GM21576 (cell line): ENCODE measurements around the gene MANF.
"Not testable (repeated sequence)": the region's sequence is repeated elsewhere in the genome, so short reads cannot be mapped to it uniquely, and the experiment has no call there.

Experiments used
- ATAC-seq: cut with Tn5 transposase; IDR thresholded peaks from one replicate; pipeline ENCODE4 v1.9.1; 2021; ENCODE audit warnings: mild to moderate bottlenecking, moderate library complexity; ENCODE audit not compliant: unreplicated experiment

Gene MANF

DNA sequence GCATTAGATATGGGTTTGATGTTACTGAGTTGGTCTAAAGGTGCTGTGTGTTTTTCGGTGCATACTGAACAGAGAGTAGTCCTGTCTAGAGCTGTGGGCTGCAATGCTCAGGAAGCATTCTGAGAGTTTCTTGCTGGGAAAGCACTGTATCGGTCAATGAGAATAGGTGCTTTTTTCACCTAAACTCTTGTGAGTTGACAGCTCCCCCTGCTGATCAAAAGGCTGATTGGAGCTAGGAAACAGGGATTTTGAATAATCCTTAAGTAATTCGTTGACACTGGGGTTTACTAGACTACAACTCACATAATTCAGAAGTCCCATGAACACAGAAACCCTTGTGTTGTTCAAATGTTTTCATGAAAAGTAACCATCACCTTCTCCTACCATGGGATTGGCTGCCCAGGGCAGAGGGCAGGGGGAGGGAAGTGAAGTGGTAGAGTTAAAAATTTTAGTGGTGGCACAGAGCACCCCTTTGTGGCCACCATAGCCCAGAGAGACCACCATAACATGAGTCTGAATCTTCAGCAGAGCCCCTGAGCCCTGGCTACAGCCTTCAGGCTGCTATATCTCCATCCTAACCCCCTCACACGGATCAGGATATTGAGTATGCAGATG, 13.0 kb upstream of the MANF start:
- no peak for ATAC-seq

DNA sequence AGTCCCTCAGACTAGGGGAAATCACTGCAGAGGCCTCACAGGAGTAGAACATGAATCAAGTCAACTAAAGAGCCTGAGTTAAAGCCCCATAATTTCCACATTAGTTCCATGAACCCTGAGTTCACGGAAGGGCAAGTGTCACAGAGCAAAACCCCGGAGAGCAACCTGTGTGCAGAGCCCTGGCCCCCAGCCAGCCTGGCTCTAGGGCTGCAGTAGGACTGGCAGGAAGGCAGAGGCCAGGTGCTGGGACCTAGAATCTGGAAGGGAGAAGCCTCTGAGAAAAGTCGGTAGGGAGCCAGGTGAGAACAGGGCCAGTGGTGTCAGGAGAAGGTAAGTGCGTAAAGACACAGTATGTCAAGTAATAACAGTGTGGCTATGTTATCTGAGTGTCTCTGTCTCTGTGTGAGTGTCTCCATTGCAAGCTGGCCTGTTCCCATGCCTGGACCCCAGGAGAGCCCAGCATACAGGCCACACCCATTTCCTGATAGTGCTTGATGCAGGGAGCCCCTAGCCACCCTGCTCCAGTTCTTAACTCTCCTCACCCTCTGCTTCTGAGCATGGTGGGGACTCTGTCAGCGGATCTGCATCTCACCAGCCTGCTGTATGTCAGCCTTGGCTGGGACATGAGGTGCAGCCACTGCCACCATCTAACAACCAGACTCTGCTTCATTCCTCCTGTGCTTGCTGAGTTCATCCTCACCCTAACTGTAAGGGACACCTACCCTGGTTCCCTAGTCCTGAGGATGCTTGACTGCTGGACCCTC, 11.3 kb upstream of the MANF start:
- no peak for ATAC-seq

DNA sequence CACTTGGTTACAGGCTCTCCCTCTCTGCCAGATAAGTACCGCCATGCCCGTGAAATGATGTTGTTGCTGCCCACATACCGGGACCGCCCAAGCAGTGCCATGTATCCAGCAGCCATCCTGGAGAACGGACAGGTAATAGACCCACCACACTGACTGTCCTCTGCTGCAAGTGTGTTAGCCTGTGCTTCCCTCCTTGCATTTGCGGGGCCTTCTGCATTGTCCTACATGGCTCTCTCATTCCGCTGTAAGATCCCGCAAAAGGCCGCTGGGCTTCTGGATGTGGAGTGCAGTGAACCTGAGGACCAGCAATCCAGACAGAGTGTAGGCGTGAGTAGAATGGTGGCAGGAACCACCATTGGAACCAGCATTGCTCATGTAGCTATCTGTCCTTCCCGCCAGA, 10.6 kb upstream of the MANF start:
- ATAC-seq, result no peak

DNA sequence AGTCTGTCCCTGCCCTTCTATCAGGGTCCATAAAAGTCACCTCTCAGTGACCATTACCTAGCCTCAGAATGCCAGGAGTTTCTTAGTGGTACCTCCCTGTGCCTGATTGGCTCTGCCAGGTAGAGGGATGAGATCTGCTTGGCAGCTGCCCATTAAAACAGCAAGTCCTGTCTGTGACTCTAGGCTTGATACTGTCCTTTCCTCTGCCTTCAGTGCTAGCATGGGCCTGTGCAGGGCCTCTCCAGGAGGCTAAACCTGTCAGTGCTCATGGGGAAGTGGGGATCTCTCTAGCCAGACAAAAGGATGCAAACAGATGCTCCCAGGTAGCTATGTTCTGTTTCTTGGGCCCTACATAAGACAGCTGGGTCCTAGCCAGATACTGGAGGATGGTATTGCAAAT, 10.0 kb upstream of the MANF start:
- no peak for ATAC-seq

DNA sequence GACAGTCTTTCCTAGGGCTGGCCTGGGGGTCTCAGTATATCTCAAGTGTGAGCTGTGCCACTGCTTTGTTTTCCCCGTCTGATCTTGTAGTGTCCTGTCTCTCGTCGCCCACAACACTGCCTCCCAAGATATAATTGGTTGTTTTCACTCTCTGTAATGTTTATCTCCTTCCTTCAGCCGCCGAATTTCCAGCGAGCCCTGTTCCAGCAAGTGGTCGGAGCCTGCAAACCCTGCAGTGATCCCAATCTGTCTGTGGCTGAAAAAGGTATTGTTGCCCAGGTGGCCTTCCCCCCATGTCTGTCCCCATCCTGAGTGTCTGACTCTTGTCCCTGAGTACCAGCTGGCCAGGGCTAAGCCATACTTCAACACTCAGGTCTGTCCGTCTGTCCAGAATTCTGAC, 9.5 kb upstream of the MANF start:
- ATAC-seq, result no peak

DNA sequence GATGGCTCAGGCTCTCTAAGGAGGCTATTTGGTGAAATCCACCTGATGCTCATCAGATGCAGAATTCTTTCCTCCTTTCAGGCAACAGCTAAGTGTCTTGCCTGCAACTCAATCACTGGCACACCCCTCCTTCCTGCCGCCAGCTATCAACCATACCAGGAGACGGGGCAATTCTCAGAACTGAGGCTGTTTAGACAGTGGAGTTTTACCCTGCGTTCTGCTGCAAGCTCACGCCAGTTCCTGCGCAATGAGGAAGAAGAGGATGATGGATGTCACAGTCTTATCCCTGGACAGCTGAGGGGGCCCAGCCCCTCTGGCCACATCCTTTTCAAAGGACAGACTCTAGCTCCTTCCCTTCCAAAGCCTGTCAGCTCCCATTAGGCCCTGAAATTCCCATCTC, 7.0 kb upstream of the MANF start:
- ATAC-seq, result no peak

DNA sequence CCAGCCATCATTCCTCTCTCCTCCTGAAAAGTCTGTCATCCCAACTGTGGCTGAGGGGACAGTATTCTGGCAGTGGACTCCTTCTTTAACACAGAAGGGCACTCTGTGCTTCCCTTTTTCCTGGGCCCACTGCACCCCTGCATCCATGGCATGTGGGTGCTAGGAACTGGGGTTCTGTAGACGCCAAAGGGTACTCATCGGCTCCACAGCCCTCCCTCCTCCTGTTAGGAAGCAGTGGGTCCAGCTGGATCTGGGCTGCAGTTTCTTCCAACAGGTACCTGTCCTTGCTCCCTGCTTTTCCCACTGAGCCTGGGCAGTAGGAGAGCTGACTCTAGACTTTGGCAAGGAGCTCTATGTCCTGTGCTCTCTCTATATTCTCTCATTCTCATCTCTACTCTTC, 6.4 kb upstream of the MANF start:
- no peak for ATAC-seq

DNA sequence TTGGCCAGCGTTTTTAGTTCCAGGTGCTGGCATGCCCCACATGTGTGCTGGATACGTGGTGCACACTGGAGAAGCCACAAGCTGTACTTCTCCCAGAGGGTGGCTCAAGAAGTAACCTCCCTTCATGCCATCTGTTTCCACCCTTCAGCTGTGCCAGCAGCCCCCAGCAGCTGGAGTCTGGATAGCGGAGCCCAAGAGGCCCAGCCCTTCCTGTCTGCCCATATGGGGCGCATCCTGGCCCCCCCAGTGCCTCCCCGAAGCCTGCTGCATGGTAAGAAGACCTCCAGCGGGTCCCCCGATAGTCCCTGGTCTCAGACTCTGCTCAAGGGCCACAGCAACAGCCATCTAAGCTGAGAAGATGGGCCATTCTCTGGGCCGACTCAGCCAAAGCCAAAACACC, 5.8 kb upstream of the MANF start:
- ATAC-seq, result no peak

DNA sequence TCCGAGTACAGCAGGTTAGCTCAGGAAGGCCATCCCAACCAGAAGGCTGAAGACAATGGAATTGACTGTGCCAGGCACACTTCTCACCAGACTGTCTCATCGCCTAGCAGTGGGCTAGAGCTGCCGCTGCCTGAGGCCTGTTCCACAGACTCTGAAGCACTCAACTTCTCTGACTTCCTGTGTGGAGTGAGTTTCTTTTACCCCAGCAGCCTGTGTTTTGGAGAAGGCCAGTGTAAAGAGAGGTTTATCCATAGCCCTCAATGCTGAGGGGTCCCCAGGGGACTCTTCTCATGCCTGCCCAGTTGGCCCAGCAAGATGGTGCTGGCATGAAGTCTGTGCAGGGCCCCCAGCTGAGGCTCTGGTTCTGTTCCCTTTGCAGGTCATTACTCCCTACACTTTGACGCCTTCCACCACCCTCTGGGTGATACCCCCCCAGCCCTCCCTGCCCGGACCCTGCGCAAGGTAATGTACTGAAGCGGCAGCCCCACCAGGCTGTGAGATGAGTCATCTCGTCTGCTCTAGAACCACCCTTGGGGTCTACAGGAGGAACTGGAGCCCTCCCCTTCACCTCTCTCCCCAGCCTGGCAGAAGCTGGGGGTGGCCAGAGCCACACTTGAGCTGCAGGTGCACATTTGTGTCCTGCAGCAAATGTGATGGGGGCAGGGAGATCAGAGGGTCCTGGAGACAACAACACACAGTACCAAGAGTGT, 5.2 kb upstream of the MANF start:
- no peak for ATAC-seq

DNA sequence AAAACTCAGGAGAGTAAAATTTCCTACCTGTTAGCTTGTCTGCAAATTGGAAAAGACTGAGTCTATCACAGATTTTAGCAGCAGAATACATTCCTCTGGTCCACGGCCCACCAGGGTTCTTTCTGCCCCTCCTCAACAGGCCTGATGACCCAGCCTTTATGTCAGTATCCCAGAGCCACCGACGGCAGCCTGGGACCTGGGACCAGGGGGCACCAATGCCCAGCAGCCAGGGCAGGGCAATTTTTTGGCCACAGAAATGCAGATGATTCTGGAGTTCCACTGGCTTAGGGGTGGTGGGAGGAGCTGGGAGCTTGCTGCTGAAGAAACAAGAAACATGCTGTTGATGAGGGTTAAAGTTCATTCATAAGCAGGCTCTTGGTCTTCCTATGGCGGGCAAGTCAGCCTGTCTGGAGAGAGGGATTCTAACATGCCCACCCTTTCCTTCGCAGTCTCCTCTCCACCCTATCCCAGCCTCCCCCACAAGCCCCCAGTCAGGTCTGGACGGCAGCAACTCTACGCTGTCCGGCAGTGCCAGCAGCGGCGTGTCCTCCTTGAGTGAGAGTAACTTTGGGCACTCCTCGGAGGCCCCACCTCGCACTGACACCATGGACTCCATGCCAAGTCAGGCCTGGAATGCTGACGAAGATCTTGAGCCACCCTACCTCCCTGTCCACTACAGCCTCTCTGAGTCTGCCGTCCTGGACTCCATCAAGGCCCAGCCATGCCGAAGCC, 4.3 kb upstream of the MANF start:
- no peak for ATAC-seq

DNA sequence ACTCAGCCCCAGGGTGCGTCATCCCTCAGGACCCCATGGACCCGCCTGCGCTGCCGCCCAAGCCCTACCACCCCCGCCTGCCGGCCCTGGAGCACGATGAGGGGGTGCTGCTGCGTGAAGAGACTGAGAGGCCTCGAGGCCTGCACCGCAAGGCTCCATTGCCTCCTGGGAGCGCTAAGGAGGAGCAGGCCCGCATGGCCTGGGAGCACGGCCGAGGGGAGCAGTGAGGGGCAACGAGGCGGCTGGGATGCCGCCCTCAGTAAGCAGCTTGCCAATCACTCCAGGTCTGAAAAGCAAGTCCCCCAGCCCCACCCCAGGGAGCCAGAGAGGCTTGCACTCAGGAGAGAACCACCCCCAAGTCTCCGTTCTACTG, 3.8 kb upstream of the MANF start:
- no peak for ATAC-seq

DNA sequence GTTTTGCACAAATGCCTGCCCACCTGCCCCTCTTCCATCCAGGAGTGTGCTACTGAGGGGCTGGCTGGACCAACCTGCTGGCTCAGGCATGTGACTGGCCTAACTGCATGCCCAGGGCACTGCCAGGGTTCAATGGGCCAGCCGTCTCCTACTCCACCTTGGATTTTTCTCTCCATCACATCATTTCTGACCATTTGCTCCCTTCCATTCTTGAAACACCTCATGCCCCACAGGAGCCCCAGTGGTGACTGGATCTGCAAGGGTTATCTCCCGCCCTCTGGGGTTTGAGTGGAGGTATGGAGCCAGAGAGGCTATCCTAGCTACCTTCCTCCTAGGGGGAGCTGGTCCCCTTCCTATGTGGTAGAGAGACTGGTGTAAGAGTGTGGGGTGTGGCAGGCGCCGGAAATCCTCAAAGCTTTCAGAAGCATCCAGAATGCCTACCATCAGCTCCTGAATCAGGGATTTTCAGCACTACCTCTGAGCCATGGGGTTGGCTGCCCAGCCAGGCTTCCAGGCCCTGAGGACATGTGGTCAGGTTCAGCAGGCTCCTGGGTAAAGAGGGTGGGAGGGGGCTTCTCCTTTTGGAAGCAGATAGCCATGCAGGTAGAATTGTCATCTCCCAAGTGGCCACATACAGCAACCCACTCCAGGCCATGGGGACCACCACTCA, 2.9 kb upstream of the MANF start:
- ATAC-seq, result no peak

DNA sequence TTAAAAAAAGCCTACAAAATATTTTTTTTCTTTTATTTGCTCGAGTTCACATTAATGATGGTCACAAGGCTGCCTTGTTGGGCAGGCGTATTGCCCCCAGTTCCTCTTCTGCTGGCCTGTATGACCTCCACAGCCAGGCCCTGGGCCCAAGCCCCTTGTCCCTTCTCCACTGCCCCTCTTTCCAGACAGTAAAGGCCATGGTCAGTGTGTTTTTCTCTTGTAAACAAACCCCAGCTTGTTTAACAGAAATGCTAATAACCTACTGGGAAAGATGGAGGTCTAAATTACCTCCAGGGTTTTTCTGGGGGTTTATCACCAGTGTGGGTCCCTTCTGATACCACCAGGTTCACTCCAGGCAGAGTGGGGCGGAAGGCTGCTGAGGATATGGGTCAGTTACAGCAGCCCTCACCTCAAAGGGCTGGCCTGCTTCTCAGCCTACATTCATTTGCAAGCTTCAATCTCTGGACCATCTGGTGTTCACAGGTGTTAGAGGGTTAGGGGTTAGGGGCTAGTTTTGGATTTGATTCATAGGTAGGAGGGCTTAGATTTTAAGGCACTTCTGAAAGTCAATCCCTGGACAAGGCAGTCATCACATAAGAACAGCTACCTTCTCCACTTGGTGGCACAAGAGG, 2.0 kb upstream of the MANF start:
- ATAC-seq, result no peak

DNA sequence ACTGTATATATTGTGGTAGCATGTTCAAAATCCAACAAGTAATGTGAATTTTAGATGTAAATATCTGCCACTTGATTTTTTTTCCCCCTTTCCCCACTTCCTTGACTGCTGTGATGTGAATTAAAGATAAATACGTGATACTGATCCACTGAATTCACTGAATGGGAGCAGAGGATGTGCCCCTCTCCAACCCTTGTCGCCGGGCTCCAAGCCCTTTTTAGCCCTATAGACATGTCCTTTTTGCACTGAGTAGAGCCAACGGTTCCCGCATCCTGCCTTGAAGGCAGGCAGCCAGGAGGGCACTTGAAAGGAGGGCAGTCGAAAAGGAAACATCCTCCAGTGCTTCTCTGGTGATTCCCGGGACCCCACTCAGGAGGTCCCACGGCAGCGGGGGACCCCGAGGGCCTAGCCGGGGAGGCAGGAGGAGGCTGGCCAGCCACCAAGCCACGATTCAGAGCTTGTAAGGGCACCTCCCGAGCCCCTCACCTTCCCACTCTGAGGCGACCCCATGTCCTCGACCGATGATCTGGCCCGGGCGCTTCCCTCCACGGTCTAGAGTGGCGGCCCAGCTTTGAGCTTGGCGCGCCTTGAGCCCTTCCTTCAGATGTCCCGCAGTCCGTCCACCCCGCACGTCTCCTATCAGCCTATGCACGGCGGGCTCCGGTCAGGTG, 901 bp upstream of the MANF start:
- ATAC-seq, result peak; percentile 11

DNA sequence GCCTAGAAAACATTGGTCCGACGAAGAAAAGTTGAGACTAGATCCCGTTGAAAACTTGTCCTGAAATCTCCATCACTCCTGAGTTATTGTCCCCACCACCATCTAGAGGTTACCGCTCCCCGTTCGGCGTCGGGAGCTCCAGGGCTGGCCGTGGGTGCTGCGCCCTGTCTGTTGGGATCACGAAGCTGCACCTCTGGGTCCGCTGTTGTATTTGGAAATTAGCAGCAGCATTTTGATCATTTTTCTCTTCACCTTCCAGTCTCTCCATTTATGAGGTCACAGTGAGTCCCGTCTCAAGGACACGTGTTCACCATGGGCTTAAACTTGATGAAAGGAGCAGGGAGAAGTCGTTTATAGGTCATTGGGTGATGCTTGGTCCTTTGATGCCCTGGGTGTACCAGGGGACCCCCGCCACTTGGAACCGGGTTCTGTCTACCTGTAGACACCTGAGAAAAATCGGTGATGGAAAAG, 565 bp downstream of the MANF start:
- ATAC-seq, result no peak

DNA sequence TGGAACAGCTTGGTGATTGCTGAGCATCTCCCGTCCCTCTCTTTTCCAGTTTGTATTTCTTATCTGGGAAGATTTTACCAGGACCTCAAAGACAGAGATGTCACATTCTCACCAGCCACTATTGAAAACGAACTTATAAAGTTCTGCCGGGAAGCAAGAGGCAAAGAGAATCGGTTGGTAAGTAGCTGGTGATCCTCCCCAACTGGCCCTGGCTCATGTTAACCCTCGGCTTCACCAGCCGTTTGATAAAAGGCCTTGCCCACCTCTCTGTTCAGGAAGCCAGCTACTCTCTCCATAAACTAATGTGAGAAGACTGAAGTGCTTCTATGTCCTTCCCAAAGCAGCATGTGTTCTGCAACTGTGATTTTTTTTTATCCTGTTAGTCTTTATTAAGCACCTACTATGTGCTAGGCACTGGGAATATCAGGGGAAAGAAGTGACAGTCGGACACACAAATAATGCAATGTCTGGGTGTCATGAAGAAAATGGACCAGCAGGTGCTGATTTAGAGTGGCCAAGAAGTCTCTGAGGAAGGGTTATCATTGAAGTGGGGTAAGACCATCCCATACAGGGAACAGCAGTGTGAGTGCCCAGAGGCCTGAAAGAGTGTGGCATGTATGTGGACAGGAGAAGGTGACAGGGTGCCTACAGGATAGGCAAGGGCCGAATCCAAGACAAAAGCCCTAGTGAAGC, 1.2 kb downstream of the MANF start:
- no peak for ATAC-seq

DNA sequence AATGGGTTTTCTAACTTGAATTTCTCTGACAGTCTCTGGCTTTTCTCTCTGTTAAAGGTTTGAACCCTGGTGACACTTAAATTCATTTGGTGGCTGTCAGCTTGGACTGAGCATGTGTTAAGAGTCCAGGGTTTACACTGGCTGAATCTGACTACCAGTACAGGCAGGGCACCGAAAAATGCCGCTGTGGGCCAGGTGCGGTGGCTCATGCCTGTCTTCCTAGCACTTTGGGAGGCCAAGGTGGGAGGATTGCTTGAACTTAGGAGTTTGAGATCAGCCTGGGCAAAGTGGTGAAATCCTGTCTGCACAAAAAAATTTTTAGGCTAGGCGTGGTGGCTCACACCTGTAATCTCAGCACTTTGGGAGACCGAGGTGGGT, 1.8 kb downstream of the MANF start:
- no peak for ATAC-seq

DNA sequence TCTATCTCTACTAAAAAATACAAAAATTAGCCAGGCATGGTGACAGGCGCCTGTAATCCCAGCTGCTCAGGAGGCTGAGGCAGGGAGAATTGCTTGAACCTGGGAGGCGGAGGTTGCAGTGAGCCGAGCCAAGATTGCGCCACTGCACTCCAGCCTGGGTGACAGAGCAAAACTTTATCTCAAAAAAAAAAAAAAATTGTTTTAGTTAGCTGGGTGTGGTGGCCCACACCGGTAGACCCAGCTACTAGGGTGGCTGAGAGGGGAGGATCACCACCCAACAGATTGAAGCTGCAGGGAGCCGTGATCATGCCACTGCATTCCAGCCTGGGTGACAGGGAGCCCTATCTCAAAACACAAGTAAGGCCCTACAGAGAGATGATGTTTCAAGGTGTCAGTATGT, 2.2 kb downstream of the MANF start:
- not testable (repeated sequence) for ATAC-seq

DNA sequence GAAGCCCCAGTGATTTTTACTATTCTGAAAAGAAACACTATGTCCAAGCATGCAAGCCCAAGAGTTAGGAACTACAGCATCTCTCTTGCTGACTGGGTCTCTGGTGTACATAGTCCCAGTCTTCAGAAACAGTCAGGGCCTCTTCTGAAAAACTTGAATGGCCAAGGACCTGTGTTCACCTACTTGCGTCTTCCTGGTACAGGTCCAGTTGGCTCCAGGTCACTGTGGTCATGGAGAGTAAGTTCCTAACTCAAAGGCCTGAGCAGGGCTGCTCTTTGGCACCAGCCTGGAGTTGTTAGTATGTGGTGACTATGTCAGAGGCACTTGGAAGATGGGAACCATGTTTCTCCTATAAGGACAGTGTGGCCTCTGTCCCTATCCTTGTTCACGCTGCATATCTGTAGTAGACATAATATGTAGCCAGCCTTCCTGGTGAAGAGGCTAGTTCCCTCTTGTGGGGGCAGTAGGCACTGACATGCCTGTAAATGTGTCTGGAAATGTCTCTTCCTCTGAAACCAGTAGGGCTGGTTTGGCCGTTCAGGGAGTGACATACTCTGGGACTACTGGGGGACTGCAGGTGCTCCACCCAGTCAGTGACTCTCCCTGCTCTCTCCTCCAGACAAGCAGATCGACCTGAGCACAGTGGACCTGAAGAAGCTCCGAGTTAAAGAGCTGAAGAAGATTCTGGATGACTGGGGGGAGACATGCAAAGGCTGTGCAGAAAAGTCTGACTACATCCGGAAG, 3.4 kb downstream of the MANF start:
- no peak for ATAC-seq
